ENCODE results near the gene VPS72.

VPS72 gene

GRCh38 chr1:151187205-151187604 lies 2.8 kb downstream of the VPS72 start:
- in situ Hi-C loops (cut with HindIII; ENCODE audit: low sequenced_read_pairs) = no loop called here
- TF ChIP-seq CTCF (IDR thresholded peaks at IDR 0.05; ENCODE audit: low read depth, low read length, missing control alignments) = no peak
- DNase-seq (ENCODE audit: low read depth) = no peak
- H3K4me3 ChIP-seq (ENCODE audit: low read depth, low read length) = no peak overlapping the region

GRCh38 chr1:151184211-151184610 lies 5.8 kb downstream of the VPS72 start:
- H3K4me3 ChIP-seq (ENCODE audit: low read depth, low read length) = no peak overlapping the region
- TF ChIP-seq CTCF (IDR thresholded peaks at IDR 0.05; ENCODE audit: low read depth, low read length, missing control alignments) = no peak
- DNase-seq (ENCODE audit: low read depth) = no peak
- in situ Hi-C loops (cut with HindIII; ENCODE audit: low sequenced_read_pairs) = no loop called here

- TF ChIP-seq CTCF (IDR thresholded peaks at IDR 0.05; ENCODE audit: low read depth, low read length, missing control alignments) = no peak
- no peak overlapping the region for H3K4me3 ChIP-seq (ENCODE audit: low read depth, low read length)
- in situ Hi-C loops (cut with HindIII; ENCODE audit: low sequenced_read_pairs) = no loop called here
- no peak for DNase-seq (ENCODE audit: low read depth)
Measured at GRCh38 chr1:151176514-151177045, 13.4 kb downstream of the VPS72 start.

- no peak for DNase-seq (ENCODE audit: low read depth)
- in situ Hi-C loops (cut with HindIII; ENCODE audit: low sequenced_read_pairs) = no loop called here
- no peak within 1 kb of the TSS for H3K4me3 ChIP-seq (ENCODE audit: low read depth, low read length)
- TF ChIP-seq CTCF (IDR thresholded peaks at IDR 0.05; ENCODE audit: low read depth, low read length, missing control alignments) = peak; percentile 76
Measured at GRCh38 chr1:151175863-151176262, 14.1 kb downstream of the VPS72 start, which contains the start of gene TMOD4. TSS of gene TMOD4 (minus strand) at chr1:151175981. CDS start at chr1:151174875, 1,106 bp downstream.

GRCh38 chr1:151175041-151175741 lies 14.8 kb downstream of the VPS72 start:
- TF ChIP-seq CTCF (IDR thresholded peaks at IDR 0.05; ENCODE audit: low read depth, low read length, missing control alignments) = no peak
- in situ Hi-C loops (cut with HindIII; ENCODE audit: low sequenced_read_pairs) = no loop called here
- no peak for DNase-seq (ENCODE audit: low read depth)
- H3K4me3 ChIP-seq (ENCODE audit: low read depth, low read length) = no peak overlapping the region

- no peak for TF ChIP-seq CTCF (IDR thresholded peaks at IDR 0.05; ENCODE audit: low read depth, low read length, missing control alignments)
- H3K4me3 ChIP-seq (ENCODE audit: low read depth, low read length) = no peak overlapping the region
- in situ Hi-C loops (cut with HindIII; ENCODE audit: low sequenced_read_pairs) = no loop called here
- no peak for DNase-seq (ENCODE audit: low read depth)
Measured at GRCh38 chr1:151171190-151171589, 18.8 kb downstream of the VPS72 start.

Data from astrocyte of the cerebellum (primary cell).